ENCODE results near the gene RPS27. TPM values are rescaled to one million over a fixed set of nuclear protein-coding genes. Genes with fewer than 3 reads are reported as not detected.

RPS27 gene
- total RNA-seq, 1 experiment from 2014 or later, result 1,095 TPM

DNA sequence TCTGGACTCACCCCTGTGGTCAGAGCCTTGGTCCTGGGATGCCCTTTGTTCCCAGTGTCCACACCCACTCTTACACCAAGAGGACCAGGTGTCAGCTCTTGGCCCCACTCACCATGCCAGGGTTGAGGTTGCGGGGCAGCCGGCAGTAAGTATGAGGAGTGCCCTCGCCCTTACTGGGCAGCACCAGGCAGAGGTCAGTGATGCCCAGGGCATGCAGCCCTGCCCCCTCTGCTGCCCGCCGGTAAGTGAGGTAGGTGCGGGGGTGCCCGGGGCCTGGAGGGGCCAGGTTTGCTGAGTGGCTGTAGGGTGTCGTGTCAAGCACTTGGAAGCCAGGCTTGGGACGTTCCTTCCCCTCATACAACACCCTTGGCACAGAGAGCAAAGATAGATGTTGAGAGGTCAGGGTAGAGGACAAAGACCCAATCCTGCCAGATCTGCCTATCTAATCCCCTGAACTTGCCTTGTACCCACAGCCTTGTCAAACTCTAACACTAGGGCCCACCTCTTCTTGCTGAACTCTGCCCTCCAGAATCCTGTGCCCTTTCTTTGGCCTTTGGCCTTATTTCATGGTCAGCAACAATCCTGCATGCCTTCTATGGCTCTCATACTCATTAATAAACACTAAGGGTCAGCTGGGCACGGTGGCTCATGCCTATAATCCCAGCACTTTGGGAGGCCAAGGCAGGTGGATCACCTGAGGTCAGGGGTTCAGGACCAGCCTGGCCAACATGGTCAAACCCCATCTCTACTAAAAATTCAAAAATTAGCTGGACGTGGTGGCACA is 47.6 kb upstream of the RPS27 start:
- Histone ChIP-seq H3K9me3 (ENCODE audit: control insufficient read depth, insufficient read depth, low read depth, low read length) (no peaks in the 10 kb centered on the region), H3K36me3 (ENCODE audit: control insufficient read depth, insufficient read depth, low read length) (no peaks in the 10 kb centered on the region; the same call in 1 of the 2 replicates), H3K27me3 (ENCODE audit: control insufficient read depth, insufficient read depth, low read length) (no peaks in the 10 kb centered on the region), H3K27ac (ENCODE audit: low read length) (no peak overlapping the region), H3K4me1 (ENCODE audit: control insufficient read depth, insufficient read depth, low read length) (peaks cover 14% of the 10 kb centered on the region), H3K4me3 (ENCODE audit: low read depth in 2 of 2, low read length in 2 of 2) (no peak overlapping the region)
- POLR2A ChIA-PET, result interaction anchor here (0.7 kb wide), 1 partner anchor 93 kb away, joined by 16 read pairs; no protein-coding TSS in a partner anchor
- ATAC-seq, result no peak
- CTCF ChIA-PET, result no interaction called here
- in situ Hi-C loops (cut with HindIII; ENCODE audit: low pct_unique_long_range_greater_than_20kb, low sequenced_read_pairs) (no loop called here), intact Hi-C loops (cut with micrococcal nuclease; ENCODE audit: unreplicated experiment) (no loop called here)
- no peak for DNase-seq (ENCODE audit: low read depth, low spot score)
- no TSS peak for BruUV-seq (replicated peaks)
- TF ChIP-seq SIN3A (IDR thresholded peaks at IDR 0.05; ENCODE audit: borderline replicate concordance, insufficient read depth, low read depth, low read length) (no peak), POLR2AphosphoS5 (IDR thresholded peaks at IDR 0.05; ENCODE audit: low read depth, low read length) (no peak), CTCF (IDR thresholded peaks at IDR 0.05) (no peak), TCF7L2 (IDR thresholded peaks at IDR 0.05; ENCODE audit: low read depth, low read length) (no peak)
- TF ChIP-seq, protein P1, sequence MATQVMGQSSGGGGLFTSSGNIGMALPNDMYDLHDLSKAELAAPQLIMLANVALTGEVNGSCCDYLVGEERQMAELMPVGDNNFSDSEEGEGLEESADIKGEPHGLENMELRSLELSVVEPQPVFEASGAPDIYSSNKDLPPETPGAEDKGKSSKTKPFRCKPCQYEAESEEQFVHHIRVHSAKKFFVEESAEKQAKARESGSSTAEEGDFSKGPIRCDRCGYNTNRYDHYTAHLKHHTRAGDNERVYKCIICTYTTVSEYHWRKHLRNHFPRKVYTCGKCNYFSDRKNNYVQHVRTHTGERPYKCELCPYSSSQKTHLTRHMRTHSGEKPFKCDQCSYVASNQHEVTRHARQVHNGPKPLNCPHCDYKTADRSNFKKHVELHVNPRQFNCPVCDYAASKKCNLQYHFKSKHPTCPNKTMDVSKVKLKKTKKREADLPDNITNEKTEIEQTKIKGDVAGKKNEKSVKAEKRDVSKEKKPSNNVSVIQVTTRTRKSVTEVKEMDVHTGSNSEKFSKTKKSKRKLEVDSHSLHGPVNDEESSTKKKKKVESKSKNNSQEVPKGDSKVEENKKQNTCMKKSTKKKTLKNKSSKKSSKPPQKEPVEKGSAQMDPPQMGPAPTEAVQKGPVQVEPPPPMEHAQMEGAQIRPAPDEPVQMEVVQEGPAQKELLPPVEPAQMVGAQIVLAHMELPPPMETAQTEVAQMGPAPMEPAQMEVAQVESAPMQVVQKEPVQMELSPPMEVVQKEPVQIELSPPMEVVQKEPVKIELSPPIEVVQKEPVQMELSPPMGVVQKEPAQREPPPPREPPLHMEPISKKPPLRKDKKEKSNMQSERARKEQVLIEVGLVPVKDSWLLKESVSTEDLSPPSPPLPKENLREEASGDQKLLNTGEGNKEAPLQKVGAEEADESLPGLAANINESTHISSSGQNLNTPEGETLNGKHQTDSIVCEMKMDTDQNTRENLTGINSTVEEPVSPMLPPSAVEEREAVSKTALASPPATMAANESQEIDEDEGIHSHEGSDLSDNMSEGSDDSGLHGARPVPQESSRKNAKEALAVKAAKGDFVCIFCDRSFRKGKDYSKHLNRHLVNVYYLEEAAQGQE (IDR thresholded peaks at IDR 0.05; ENCODE audit: insufficient read depth in 1 of 2, low read depth in 2 of 2, low read length in 1 of 2), result no peak

DNA sequence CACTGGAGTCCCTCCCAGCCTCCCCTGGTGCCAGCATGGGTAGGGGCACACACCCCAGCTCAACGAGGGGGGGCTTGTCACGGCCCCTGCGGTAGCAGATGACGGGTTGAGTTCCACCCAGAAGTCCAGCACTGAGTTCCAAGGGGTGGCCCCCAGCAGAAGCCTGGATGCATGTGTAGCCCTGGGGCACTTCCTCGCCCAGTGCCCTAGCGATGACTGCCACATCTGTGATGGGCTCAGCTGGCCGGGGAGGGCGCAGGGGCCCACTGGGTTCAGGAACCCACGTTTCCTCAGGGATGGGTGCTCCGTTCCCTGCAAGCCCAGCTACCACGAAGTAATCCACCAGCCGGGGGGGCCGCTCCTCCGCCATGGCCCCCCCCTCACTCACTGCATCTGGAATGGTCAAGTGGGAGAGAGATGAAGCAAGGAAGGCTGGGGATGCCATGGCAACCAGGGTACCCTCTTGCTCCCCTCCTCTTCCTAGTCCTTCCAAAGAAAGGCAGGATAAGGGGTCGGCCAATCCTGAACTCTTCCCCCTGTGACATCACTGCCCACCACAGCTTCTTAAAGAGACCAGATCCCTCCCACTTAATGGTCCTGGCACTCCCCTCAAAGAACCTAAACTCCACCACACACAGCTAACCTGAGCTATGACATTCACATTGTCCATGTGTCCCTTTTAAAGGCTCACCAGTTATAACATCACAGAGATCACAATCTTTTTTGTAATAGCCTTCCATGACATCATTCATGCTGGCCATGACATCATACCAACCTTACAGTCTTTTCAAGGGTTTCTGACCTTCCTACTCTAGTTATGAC is 46.3 kb upstream of the RPS27 start:
- ChIA-PET CTCF (interaction anchor here (0.7 kb wide), 1 partner anchor 1758 kb away, joined by 10 read pairs; no protein-coding TSS in a partner anchor), POLR2A (interaction anchor here (0.6 kb wide), 2 partner anchors 15 to 21 kb away, joined by 5 to 6 read pairs; no protein-coding TSS in a partner anchor)
- ATAC-seq (no peak), DNase-seq (ENCODE audit: low read depth, low spot score) (no peak)
- Histone ChIP-seq H3K4me1 (ENCODE audit: control insufficient read depth, insufficient read depth, low read length) (peaks cover 14% of the 10 kb centered on the region), H3K27ac (ENCODE audit: low read length) (peak overlapping the region; percentile 78), H3K4me3 (ENCODE audit: low read depth in 2 of 2, low read length in 2 of 2) (no peak overlapping the region), H3K27me3 (ENCODE audit: control insufficient read depth, insufficient read depth, low read length) (no peaks in the 10 kb centered on the region), H3K36me3 (ENCODE audit: control insufficient read depth, insufficient read depth, low read length) (no peaks in the 10 kb centered on the region; the same call in 1 of the 2 replicates), H3K9me3 (ENCODE audit: control insufficient read depth, insufficient read depth, low read depth, low read length) (no peaks in the 10 kb centered on the region)
- TF ChIP-seq, protein P1 (IDR thresholded peaks at IDR 0.05; ENCODE audit: insufficient read depth in 1 of 2, low read depth in 2 of 2, low read length in 1 of 2), result no peak
- TF ChIP-seq SIN3A (IDR thresholded peaks at IDR 0.05; ENCODE audit: borderline replicate concordance, insufficient read depth, low read depth, low read length) (no peak), CTCF (IDR thresholded peaks at IDR 0.05) (no peak), POLR2AphosphoS5 (IDR thresholded peaks at IDR 0.05; ENCODE audit: low read depth, low read length) (no peak), TCF7L2 (IDR thresholded peaks at IDR 0.05; ENCODE audit: low read depth, low read length) (no peak)
- in situ Hi-C loops (cut with HindIII; ENCODE audit: low pct_unique_long_range_greater_than_20kb, low sequenced_read_pairs), result no loop called here
- TSS peak; percentile 45 for BruUV-seq (replicated peaks)
- intact Hi-C loops (cut with micrococcal nuclease; ENCODE audit: unreplicated experiment), result no loop called here
